ENCODE results near the gene TMEM179B. TPM values are rescaled to one million over a fixed set of nuclear protein-coding genes. Genes with fewer than 3 reads are reported as not detected.

Gene TMEM179B
- total RNA-seq, 1 donor from 2014 or later = 47.7 TPM

- peaks cover 40% of the 10 kb centered on the region for H3K4me1 Mint-ChIP-seq (ENCODE audit: unreplicated experiment)
- H3K36me3 Mint-ChIP-seq (ENCODE audit: unreplicated experiment) = peaks cover 8% of the 10 kb centered on the region
- no peaks in the 10 kb centered on the region for H3K27me3 Mint-ChIP-seq (ENCODE audit: unreplicated experiment)
- no peaks in the 10 kb centered on the region for H3K9me3 Mint-ChIP-seq (ENCODE audit: unreplicated experiment)
- H3K27ac Mint-ChIP-seq (ENCODE audit: unreplicated experiment) = no peak overlapping the region
- TF ChIP-seq, protein P1, sequence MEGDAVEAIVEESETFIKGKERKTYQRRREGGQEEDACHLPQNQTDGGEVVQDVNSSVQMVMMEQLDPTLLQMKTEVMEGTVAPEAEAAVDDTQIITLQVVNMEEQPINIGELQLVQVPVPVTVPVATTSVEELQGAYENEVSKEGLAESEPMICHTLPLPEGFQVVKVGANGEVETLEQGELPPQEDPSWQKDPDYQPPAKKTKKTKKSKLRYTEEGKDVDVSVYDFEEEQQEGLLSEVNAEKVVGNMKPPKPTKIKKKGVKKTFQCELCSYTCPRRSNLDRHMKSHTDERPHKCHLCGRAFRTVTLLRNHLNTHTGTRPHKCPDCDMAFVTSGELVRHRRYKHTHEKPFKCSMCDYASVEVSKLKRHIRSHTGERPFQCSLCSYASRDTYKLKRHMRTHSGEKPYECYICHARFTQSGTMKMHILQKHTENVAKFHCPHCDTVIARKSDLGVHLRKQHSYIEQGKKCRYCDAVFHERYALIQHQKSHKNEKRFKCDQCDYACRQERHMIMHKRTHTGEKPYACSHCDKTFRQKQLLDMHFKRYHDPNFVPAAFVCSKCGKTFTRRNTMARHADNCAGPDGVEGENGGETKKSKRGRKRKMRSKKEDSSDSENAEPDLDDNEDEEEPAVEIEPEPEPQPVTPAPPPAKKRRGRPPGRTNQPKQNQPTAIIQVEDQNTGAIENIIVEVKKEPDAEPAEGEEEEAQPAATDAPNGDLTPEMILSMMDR (IDR thresholded peaks at IDR 0.05) = no peak
- DNase-seq (ENCODE audit: extremely low spot score, unreplicated experiment) = no peak
- H3K4me3 Mint-ChIP-seq (ENCODE audit: unreplicated experiment) = no peak overlapping the region
Observed at GRCh38 chr11:62835336-62835735, 48.1 kb downstream of the TMEM179B start.

GRCh38 chr11:62839050-62839945, 52.1 kb downstream of the TMEM179B start, which contains the start of gene WDR74:
TSS of gene WDR74 (minus strand) at chr11:62839590. CDS start at chr11:62839570, 20 bp downstream.
- Mint-ChIP-seq H3K36me3 (ENCODE audit: unreplicated experiment) (peaks cover 5% of the 10 kb centered on the region), H3K4me1 (ENCODE audit: unreplicated experiment) (peaks cover 26% of the 10 kb centered on the region)
- TF ChIP-seq, protein P1 (IDR thresholded peaks at IDR 0.05) = no peak

More at GRCh38 chr11:62839050-62839945, 52.1 kb downstream of the TMEM179B start, which contains the start of gene WDR74:
- H3K4me3 Mint-ChIP-seq (ENCODE audit: unreplicated experiment) = no peak within 1 kb of the TSS
- H3K27ac Mint-ChIP-seq (ENCODE audit: unreplicated experiment) = no peak within 1 kb of the TSS
- H3K9me3 Mint-ChIP-seq (ENCODE audit: unreplicated experiment) = no peaks in the 10 kb centered on the region
- peak; percentile 94 for DNase-seq (ENCODE audit: extremely low spot score, unreplicated experiment)
- H3K27me3 Mint-ChIP-seq (ENCODE audit: unreplicated experiment) = no peaks in the 10 kb centered on the region

Small RNA genes within 50 kb of the gene (microRNA-seq; reads per million reads assigned to microRNA genes)
- gene MIR6514 (ENCODE audit: unreplicated experiment) (not detected), gene MIR6748 (ENCODE audit: unreplicated experiment) (not detected)

Other genes starting within 250 kb of the TMEM179B start
- gene AHNAK, start 240.6 kb upstream of the TMEM179B start, total RNA-seq = 462 and 503 TPM in 2 replicates
- 1,404 TPM in 2 replicates for gene EEF1G, start 213.5 kb upstream of the TMEM179B start, total RNA-seq
- gene TUT1, start 195.9 kb upstream of the TMEM179B start, total RNA-seq = 12.7 and 15.6 TPM in 2 replicates
- gene MTA2, start 185.5 kb upstream of the TMEM179B start, total RNA-seq = 91.6 and 107 TPM in 2 replicates
- gene EML3, start 174.6 kb upstream of the TMEM179B start, total RNA-seq = 78.8 and 80.9 TPM in 2 replicates
- gene ROM1, start 174.1 kb upstream of the TMEM179B start, total RNA-seq = 3.3 and 4.4 TPM in 2 replicates
- gene B3GAT3, start 165.4 kb upstream of the TMEM179B start, total RNA-seq = 35.8 and 41.4 TPM in 2 replicates
- 366 and 389 TPM in 2 replicates for gene GANAB, start 140.8 kb upstream of the TMEM179B start, total RNA-seq
- 20.5 and 24.0 TPM in 2 replicates for gene INTS5, start 134.1 kb upstream of the TMEM179B start, total RNA-seq
- 53.6 and 56.3 TPM in 2 replicates for gene C11orf98, start 122.2 kb upstream of the TMEM179B start, total RNA-seq
- 19.4 and 27.3 TPM in 2 replicates for gene CSKMT, start 122.1 kb upstream of the TMEM179B start, total RNA-seq
- 6.3 and 6.8 TPM in 2 replicates for gene UQCC3, start 115.7 kb upstream of the TMEM179B start, total RNA-seq
- gene LBHD1, start 115.1 kb upstream of the TMEM179B start, total RNA-seq = 7.3 and 9.1 TPM in 2 replicates
- gene UBXN1, start 108.3 kb upstream of the TMEM179B start, total RNA-seq = 132 and 161 TPM in 2 replicates
- gene LRRN4CL, start 97.9 kb upstream of the TMEM179B start, total RNA-seq = 0.39 and 0.46 TPM in 2 replicates
- 54.1 and 56.7 TPM in 2 replicates for gene BSCL2, start 80.0 kb upstream of the TMEM179B start, total RNA-seq
- gene GNG3, start 79.7 kb upstream of the TMEM179B start, total RNA-seq = not detected in 2 replicates
- 52.5 and 56.1 TPM in 2 replicates for gene HNRNPUL2, start 59.9 kb upstream of the TMEM179B start, total RNA-seq
- gene TTC9C, start 58.9 kb upstream of the TMEM179B start, total RNA-seq = 32.4 and 36.6 TPM in 2 replicates
- gene ZBTB3, start 33.2 kb upstream of the TMEM179B start, total RNA-seq = 11.2 and 12.9 TPM in 2 replicates
- 83.7 and 98.6 TPM in 2 replicates for gene POLR2G, start 25.8 kb upstream of the TMEM179B start, total RNA-seq
- 40.8 and 42.8 TPM in 2 replicates for gene TAF6L, start 16.0 kb upstream of the TMEM179B start, total RNA-seq
- 14.5 and 15.2 TPM in 2 replicates for gene TMEM223, start 4.6 kb downstream of the TMEM179B start, total RNA-seq
- gene NXF1, start 18.0 kb downstream of the TMEM179B start, total RNA-seq = 92.4 and 97.5 TPM in 2 replicates
- 65.3 and 71.0 TPM in 2 replicates for gene STX5, start 44.6 kb downstream of the TMEM179B start, total RNA-seq
- not detected in 2 replicates for gene TEX54, start 45.4 kb downstream of the TMEM179B start, total RNA-seq
- 40.5 and 42.1 TPM in 2 replicates for gene WDR74, start 52.2 kb downstream of the TMEM179B start, total RNA-seq
- 326 and 362 TPM in 2 replicates for gene SLC3A2, start 93.5 kb downstream of the TMEM179B start, total RNA-seq
- 0.27 and 0.31 TPM in 2 replicates for gene CHRM1, start 134.0 kb downstream of the TMEM179B start, total RNA-seq
- not detected in 2 replicates for gene SLC22A6, start 197.6 kb downstream of the TMEM179B start, total RNA-seq
- not detected in 2 replicates for gene SLC22A8, start 228.4 kb downstream of the TMEM179B start, total RNA-seq